Measurements from ENCODE around the gene UGT1A1. TPM values are rescaled to one million over a fixed set of nuclear protein-coding genes. Genes with fewer than 3 reads are reported as not detected.

UGT1A1 gene
- total RNA-seq, 1 donor from 2014 or later: not detected

DNA sequence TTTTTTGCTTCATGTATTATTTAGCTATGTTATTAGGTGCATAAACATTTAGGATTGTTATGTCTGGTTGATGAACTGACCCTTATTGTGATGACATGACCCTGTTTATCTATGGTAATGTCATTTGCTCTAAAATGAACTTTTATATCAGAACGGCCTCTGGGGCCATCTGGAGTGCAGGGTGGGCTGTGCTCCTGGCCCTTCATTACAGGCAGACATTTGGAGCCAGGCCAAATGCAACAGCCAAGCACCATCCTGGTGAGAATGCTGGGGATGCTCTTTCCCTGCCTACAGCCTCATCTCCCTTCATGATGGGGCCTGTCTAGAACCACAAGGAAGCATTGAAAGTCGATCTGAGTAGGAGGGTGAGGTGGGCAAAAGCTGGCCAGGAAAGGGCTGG lies 56.3 kb downstream of the UGT1A1 start:
- no peak for DNase-seq (ENCODE audit: low read depth, low spot score)

- DNase-seq (ENCODE audit: low read depth, low spot score): no peak
Observed at GRCh38 chr2:233816771-233817170, 56.7 kb downstream of the UGT1A1 start.

DNA sequence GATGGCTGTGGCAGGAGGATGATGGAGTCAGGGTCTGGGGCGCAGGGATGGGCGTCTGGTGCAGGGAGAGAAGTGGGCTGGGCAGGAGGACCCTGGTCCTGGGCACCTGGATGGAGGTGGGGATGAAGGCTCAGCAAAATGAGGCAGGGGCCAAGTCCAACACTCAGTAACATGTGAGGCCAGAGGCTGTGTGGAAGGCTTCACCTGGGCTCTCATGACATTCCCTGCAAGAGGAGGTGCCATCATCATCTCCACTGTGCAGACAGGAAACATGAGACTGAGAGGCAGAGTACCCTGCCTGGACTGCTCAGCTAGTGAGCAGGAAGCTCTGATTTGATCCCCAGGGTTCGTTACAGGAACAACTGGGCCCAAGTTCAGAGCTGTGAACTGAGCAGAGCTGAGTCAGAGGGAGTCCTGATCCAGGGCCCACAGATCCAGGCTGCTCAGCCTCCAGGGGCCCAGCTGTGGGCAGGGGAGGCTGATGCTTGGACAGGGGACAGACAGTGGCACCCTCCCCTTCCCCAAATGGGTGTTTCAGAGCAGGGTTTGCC lies 57.4 kb downstream of the UGT1A1 start:
- no peak for DNase-seq (ENCODE audit: low read depth, low spot score)

GRCh38 chr2:233817995-233818638 lies 58.0 kb downstream of the UGT1A1 start:
- no peak for DNase-seq (ENCODE audit: low read depth, low spot score)

- no peak for DNase-seq (ENCODE audit: low read depth, low spot score)
Observed at GRCh38 chr2:233818639-233819621, 58.9 kb downstream of the UGT1A1 start.

GRCh38 chr2:233819884-233820773 lies 60.1 kb downstream of the UGT1A1 start:
- no peak for DNase-seq (ENCODE audit: low read depth, low spot score)

GRCh38 chr2:233820774-233821105 lies 60.7 kb downstream of the UGT1A1 start:
- DNase-seq (ENCODE audit: low read depth, low spot score): no peak

DNA sequence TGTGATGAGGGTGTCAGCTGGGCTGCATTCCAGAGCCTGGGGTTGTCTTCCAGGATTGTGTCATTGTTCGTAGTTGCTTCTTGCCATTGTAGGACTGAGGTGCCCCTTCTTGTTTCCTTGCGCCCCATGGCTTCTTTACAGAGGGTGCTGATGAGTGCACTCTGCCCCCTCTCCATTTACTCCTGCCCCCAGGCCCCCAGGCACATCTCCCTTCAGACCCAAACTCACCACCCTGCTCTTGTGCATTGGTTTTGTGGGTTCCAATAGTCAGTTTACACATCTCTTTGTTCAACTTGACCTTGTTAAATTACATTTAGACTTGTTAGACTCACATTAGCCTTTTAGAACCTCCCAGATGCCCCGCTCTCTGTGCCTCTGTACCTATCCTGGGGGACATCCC lies 61.1 kb downstream of the UGT1A1 start:
- DNase-seq (ENCODE audit: low read depth, low spot score): no peak

DNA sequence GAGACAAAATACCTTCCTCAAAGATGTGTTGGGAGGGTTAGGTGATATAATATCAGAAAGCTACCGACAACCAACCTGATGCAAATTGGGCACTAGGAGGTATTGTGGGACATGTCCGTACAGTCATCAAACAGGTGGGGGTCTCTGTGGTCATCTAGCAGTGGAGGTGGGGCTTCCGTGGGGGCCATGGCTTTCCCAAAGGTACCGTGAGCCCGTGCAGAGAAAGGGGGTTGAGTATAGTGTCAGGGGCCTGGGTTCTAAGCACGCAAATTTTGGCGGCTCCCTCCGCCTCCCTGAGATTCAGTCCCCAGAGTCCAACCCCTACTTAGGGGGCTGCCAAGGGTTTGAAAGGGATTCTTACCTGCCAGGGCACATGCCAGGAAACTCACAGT lies 61.6 kb downstream of the UGT1A1 start:
- DNase-seq (ENCODE audit: low read depth, low spot score): no peak

DNA sequence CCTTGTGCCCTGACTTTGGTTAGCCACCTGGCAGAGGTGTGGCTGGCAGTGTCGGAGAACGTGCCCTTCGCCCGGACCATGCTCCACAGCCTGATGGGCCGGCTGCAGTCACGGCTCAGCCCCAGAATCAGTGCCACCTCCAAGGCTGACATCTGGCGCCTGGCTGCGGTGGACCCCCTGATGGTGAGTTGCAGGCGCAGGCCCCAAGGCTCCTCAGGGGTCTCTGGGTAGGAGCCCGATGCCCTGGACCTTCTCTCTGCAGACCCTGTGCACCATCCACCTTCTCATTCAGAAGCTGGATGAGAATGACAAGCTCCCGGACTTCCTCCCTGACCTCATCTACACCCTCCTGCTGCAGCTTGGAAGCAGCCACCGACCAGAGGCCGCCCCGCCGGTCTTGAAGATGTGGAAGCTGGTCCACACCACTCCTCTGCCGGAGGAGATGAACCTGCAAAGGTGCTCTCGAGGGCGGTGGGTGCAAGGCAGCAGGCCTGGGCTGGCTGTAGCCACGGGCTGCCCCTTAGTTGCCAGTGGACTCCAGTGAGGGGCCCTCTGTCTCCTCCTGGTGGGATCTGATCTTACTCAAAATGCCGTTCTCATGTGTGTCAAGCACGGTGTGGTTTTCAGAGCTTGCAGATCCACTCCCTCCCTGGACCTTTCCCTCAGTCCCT lies 62.2 kb downstream of the UGT1A1 start:
- no peak for DNase-seq (ENCODE audit: low read depth, low spot score)

Other genes starting within 250 kb of the UGT1A1 start
- gene USP40, start 193.5 kb upstream of the UGT1A1 start, total RNA-seq: 21.7 and 22.5 TPM in 2 replicates
- gene UGT1A8, start 142.6 kb upstream of the UGT1A1 start, total RNA-seq: not detected in 2 replicates
- not detected in 2 replicates for gene UGT1A10, start 123.8 kb upstream of the UGT1A1 start, total RNA-seq
- gene UGT1A9, start 88.4 kb upstream of the UGT1A1 start, total RNA-seq: not detected in 2 replicates
- gene UGT1A7, start 78.4 kb upstream of the UGT1A1 start, total RNA-seq: not detected in 2 replicates
- not detected in 2 replicates for gene UGT1A6, start 67.4 kb upstream of the UGT1A1 start, total RNA-seq
- gene UGT1A5, start 47.4 kb upstream of the UGT1A1 start, total RNA-seq: not detected in 2 replicates
- not detected in 2 replicates for gene UGT1A4, start 41.5 kb upstream of the UGT1A1 start, total RNA-seq
- gene UGT1A3, start 31.2 kb upstream of the UGT1A1 start, total RNA-seq: not detected in 2 replicates
- gene MROH2A, start 18.1 kb downstream of the UGT1A1 start, total RNA-seq: not detected in 2 replicates
- 13.1 and 30.9 TPM in 2 replicates for gene HJURP, start 94.3 kb downstream of the UGT1A1 start, total RNA-seq
- not detected in 2 replicates for gene TRPM8, start 157.1 kb downstream of the UGT1A1 start, total RNA-seq

Measured in pulmonary artery endothelial cell (primary cell).